LNCAP (cell line): ENCODE results near the gene ABI1.

Experiments used
- TF ChIP-seq, protein P1 (sequence below): fragments of 450-650 bp; IDR thresholded peaks from 2 replicates; pipeline ENCODE4 v1.5.1; 2017; ENCODE audit warnings: mild to moderate bottlenecking

The ABI1 gene

DNA sequence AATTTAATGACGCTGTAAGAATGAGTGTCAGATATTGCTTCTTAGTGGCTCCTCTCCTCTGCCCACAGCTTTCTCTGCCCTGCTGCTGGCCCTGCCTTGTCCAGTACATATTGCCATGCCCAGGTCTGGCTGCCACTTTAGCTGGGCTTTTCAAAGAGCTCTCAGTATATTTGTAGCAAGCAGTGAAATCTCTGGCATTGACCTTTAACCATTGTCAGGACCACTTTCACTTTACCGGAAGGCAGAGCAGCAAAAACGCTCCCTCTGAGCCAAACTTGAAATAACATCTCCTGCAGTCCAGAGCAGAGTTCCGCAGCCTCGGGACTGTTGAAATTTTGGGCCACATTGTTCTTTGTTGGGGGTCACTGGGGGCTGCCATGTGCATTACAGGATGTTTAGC, 149.4 kb downstream of the ABI1 start:
- TF ChIP-seq, protein P1, sequence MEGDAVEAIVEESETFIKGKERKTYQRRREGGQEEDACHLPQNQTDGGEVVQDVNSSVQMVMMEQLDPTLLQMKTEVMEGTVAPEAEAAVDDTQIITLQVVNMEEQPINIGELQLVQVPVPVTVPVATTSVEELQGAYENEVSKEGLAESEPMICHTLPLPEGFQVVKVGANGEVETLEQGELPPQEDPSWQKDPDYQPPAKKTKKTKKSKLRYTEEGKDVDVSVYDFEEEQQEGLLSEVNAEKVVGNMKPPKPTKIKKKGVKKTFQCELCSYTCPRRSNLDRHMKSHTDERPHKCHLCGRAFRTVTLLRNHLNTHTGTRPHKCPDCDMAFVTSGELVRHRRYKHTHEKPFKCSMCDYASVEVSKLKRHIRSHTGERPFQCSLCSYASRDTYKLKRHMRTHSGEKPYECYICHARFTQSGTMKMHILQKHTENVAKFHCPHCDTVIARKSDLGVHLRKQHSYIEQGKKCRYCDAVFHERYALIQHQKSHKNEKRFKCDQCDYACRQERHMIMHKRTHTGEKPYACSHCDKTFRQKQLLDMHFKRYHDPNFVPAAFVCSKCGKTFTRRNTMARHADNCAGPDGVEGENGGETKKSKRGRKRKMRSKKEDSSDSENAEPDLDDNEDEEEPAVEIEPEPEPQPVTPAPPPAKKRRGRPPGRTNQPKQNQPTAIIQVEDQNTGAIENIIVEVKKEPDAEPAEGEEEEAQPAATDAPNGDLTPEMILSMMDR: no peak

DNA sequence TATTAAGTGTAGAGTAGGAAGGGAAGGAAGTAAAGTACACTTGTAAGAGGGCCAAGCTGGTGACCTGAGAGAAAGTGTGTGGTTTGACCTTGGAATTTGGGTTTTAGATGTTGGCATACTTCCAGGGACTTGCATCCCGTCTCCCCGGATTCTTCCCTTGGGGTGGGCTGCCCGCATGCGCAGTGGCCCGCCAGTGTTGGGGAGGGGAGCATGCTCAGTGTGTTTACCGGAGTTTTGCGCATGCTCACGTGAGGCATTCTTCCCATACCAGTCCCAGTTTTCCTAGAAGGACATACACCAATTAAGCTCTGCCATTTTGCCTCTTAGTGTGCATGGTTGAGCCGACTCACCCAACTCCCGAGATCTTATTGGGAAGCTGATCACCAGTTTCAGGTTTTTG, 153.8 kb downstream of the ABI1 start:
- TF ChIP-seq, protein P1: no peak

DNA sequence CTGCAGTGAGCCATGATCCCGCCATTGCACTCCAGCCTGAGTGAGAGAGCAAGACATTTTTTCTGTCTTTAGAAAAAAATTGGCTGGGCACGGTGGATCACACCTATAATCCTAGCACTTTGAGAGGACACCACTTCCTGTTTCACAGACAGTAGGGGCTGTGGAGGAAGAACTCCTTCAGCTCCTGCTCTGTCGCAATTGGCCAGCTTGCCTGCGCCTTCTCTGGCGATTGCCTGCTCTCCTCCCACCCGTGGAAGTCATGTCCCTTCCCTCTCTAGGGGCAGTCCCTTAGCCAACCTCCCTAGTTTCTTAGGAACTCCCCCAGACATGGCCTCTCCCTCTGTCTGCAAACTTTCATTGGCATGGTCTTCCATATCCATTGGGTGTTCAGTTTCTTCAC, 154.6 kb downstream of the ABI1 start:
- TF ChIP-seq, protein P1: no peak

DNA sequence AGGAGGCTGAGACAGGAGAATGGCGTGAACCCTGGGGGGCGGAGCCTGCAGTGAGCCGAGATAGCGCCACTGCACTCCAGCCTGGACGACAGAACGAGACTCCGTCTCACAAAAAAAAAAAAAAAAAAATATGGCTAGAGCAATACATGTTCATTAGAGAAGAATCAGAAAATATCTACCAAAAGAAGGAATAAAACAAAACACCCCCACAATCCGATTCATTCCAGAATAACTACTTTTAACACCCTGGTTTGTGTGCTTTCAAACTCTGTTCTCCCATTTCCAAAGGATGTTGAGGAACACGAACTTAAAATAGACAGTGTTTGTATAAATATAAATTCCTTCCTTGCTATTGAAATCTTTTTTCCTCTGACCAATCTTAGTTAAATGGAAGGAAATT, 156.8 kb downstream of the ABI1 start:
- TF ChIP-seq, protein P1: no peak

DNA sequence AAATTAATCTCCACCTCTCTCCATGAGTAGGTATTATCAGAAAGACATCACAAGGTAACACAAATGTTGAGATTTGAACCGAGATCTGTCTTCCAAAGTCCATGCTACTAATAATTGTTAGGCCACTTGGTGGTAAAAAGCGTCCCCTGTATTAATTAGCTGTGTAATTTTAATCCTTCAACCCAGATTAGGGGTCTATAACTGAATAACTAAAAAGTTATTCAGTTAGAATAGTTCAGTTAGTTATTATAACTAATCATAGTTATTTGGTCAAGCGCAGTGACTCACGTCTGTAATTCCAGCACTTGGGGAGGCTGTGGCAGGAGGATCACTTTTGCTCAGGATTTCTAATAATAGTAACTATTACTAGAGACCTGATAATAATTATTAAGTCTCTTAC, 157.7 kb downstream of the ABI1 start:
- TF ChIP-seq, protein P1: no peak

DNA sequence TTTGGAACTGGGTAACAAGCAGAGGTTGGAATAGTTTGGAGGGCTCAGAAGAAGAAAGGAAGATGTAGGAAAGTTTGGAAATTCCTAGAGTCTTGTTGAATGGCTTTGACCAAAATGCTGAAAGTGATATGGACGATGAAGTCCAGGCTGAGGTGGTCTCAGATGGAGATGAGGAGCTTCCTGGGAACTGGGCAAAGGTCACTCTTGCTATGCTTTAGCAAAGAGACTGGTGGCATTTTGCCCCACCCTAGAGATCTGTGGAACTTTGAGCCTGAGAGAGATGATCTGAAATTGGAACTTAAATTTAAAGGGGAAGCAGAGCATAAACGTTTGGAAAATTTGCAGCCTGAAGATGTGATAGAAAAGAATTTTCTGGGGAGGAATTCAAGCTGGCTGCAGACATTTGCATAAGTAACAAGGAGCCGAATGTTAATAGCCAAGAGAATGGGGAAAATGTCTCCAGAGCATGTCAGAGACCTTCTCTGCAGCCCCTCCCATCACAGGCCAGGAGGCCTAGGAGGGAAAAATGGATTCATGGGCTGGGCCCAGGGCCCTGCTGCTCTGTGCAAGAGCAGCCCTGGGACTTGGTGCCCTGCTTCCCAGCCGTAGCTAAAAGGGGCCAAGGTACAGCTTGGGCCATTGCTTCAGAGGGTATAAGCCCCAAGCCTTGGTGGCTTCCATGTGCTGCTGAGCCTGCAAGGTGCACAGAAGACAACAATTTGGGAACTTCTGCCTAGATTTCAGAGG, 159.7 kb downstream of the ABI1 start:
- TF ChIP-seq, protein P1: no peak

DNA sequence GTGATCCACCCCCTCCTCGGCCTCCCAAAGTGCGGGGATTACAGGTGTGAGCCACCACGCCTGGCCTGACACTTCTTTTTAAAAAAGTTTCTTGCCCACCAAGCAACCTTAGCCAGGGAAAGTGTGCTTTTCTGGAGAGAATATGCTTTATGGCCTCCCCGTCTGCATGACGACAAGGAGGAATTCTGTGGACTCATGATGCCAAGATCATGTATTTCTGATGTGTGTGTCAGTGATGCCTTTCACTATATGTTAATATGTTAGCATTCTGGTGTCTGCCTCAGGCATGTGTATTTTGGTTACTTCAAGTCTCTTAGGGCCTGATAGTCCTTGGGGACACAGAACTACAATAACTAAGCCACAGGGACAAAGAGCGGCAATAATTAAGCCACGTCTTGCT, 161.1 kb downstream of the ABI1 start:
- TF ChIP-seq, protein P1: no peak

DNA sequence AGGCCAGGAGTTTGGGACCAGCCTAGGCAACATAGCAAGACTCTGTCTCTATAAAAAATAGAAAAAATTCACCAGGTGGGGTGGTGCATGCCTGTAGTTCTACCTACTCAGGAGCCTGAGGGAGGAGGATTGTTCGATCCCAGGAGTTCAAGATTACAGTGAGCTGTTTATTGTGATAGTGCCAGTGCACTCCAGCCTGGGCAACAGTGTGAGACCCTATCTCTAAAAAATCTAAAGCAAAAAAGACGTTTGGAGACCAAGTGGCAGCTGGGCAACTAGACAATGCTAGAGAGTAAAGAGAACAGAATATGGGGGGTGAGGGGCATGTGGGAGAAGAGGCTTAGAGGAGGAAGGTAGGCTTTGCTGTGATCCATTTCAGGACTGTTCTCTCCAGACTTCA, 161.8 kb downstream of the ABI1 start:
- TF ChIP-seq, protein P1: no peak
